ENCODE results near the gene WDR70. TPM values are rescaled to one million over a fixed set of nuclear protein-coding genes. Genes with fewer than 3 reads are reported as not detected.

The WDR70 gene
- total and polyA plus RNA-seq, 4 donors = 4.0 to 17.7 (median 14.5) TPM

- H3K4me3 ChIP-seq (ENCODE audit: low read depth in 1 of 3, low read length in 3 of 3) = no peak overlapping the region
- no peak for DNase-seq (ENCODE audit: low spot score)
- peaks cover 0 to 5% (median under 1%) of the 10 kb centered on the region in 4 donors for H3K36me3 ChIP-seq (ENCODE audit: control insufficient read depth in 4 of 4, insufficient read depth in 3 of 4, low read depth in 1 of 4, low read length in 3 of 4)
- H3K27ac ChIP-seq (ENCODE audit: low read depth in 1 of 2, low read length in 2 of 2) = no peak overlapping the region
- H3K9me3 ChIP-seq (ENCODE audit: control insufficient read depth in 4 of 4, low read length in 3 of 4) = no peaks in the 10 kb centered on the region
- TF ChIP-seq HNF4A (conservative IDR thresholded peaks at IDR 0.05) (peak in 1 of 2 donors; percentile 28), MAX (IDR thresholded peaks at IDR 0.05) (no peak)
- H3K4me1 ChIP-seq (ENCODE audit: control insufficient read depth in 4 of 4, insufficient read depth in 4 of 4, low read length in 3 of 4) = no peaks in the 10 kb centered on the region
- H3K9ac ChIP-seq (ENCODE audit: low read depth in 1 of 2, low read length in 2 of 2) = no peak overlapping the region
- no peaks in the 10 kb centered on the region for H3K27me3 ChIP-seq (ENCODE audit: control insufficient read depth in 4 of 4, insufficient read depth in 4 of 4, low read length in 3 of 4)
Measured at GRCh38 chr5:37494756-37495155, 115.6 kb downstream of the WDR70 start.

GRCh38 chr5:37495210-37495609 is 116.1 kb downstream of the WDR70 start:
- H3K36me3 ChIP-seq (ENCODE audit: control insufficient read depth in 4 of 4, insufficient read depth in 3 of 4, low read depth in 1 of 4, low read length in 3 of 4) = peaks cover 0 to 5% (median under 1%) of the 10 kb centered on the region in 4 donors
- no peaks in the 10 kb centered on the region for H3K9me3 ChIP-seq (ENCODE audit: control insufficient read depth in 4 of 4, low read length in 3 of 4)
- no peaks in the 10 kb centered on the region for H3K27me3 ChIP-seq (ENCODE audit: control insufficient read depth in 4 of 4, insufficient read depth in 4 of 4, low read length in 3 of 4)
- 91% methylated on average over 2 of the region's 2 CpGs for WGBS
- H3K4me3 ChIP-seq (ENCODE audit: low read depth in 1 of 3, low read length in 3 of 3) = no peak overlapping the region
- H3K27ac ChIP-seq (ENCODE audit: low read depth in 1 of 2, low read length in 2 of 2) = no peak overlapping the region
- no peak for DNase-seq (ENCODE audit: low spot score)
- no peaks in the 10 kb centered on the region for H3K4me1 ChIP-seq (ENCODE audit: control insufficient read depth in 4 of 4, insufficient read depth in 4 of 4, low read length in 3 of 4)
- TF ChIP-seq RAD21 (IDR thresholded peaks at IDR 0.05) (peak; percentile 18), REST (IDR thresholded peaks at IDR 0.05) (no peak)
- no peak overlapping the region for H3K9ac ChIP-seq (ENCODE audit: low read depth in 1 of 2, low read length in 2 of 2)

- 97% methylated on average over 3 of the region's 3 CpGs for WGBS
- H3K9me3 ChIP-seq (ENCODE audit: control insufficient read depth in 4 of 4, low read length in 3 of 4) = no peaks in the 10 kb centered on the region
- no peak overlapping the region for H3K27ac ChIP-seq (ENCODE audit: low read depth in 1 of 2, low read length in 2 of 2)
- no peak overlapping the region for H3K9ac ChIP-seq (ENCODE audit: low read depth in 1 of 2, low read length in 2 of 2)
- no peaks in the 10 kb centered on the region for H3K27me3 ChIP-seq (ENCODE audit: control insufficient read depth in 4 of 4, insufficient read depth in 4 of 4, low read length in 3 of 4)
- no peaks in the 10 kb centered on the region for H3K4me1 ChIP-seq (ENCODE audit: control insufficient read depth in 4 of 4, insufficient read depth in 4 of 4, low read length in 3 of 4)
- DNase-seq (ENCODE audit: low spot score) = no peak
- H3K4me3 ChIP-seq (ENCODE audit: low read depth in 1 of 3, low read length in 3 of 3) = no peak overlapping the region
- peaks cover 0 to 5% (median under 1%) of the 10 kb centered on the region in 4 donors for H3K36me3 ChIP-seq (ENCODE audit: control insufficient read depth in 4 of 4, insufficient read depth in 3 of 4, low read depth in 1 of 4, low read length in 3 of 4)
- TF ChIP-seq RAD21 (IDR thresholded peaks at IDR 0.05) (no peak), MAX (IDR thresholded peaks at IDR 0.05) (no peak), GABPA (IDR thresholded peaks at IDR 0.05 in 1 of 2, conservative IDR thresholded peaks at IDR 0.05 in 1 of 2) (no peak), YY1 (IDR thresholded peaks at IDR 0.05) (no peak), EGR1 (IDR thresholded peaks at IDR 0.05; ENCODE audit: low read depth in 2 of 2) (no peak), NR2F2 (IDR thresholded peaks at IDR 0.05) (no peak), FOXA1 (IDR thresholded peaks at IDR 0.05) (no peak), SP1 (IDR thresholded peaks at IDR 0.05) (no peak), JUND (IDR thresholded peaks at IDR 0.05) (no peak), RXRA (IDR thresholded peaks at IDR 0.05) (no peak), FOXA2 (IDR thresholded peaks at IDR 0.05) (no peak), HNF4A (conservative IDR thresholded peaks at IDR 0.05) (no peak), ZBTB33 (IDR thresholded peaks at IDR 0.05) (no peak), REST (IDR thresholded peaks at IDR 0.05) (no peak), HNF4G (IDR thresholded peaks at IDR 0.05) (no peak), TAF1 (conservative IDR thresholded peaks at IDR 0.05) (no peak)
Measured at GRCh38 chr5:37495668-37496347, 116.7 kb downstream of the WDR70 start.

Data from liver (tissue), 9 donors.